PC-9 (cell line): ENCODE data around the gene NOXA1. TPM values are rescaled to one million over a fixed set of nuclear protein-coding genes. Genes with fewer than 3 reads are reported as not detected.

Experiments
- BruUV-seq: library from RNA; stranded (reverse); fragments of 400-500 nt; replicated peaks from 2 replicates; lab custom pipeline; 2021; lab: Mats Ljungman, UMichigan
- CTCF ChIA-PET: fragments of 300-600 bp; sonication (Branson Sonifier 250); formaldehyde crosslinking; loops from one replicate; lab custom pipeline; 2022; ENCODE audit warnings: antibody characterized with exemption; lab: Charles Lee
- POLR2A ChIA-PET: fragments of 300-600 bp; sonication (Branson Sonifier 250); formaldehyde crosslinking; loops from one replicate; lab custom pipeline; 2022; ENCODE audit warnings: antibody characterized with exemption; ENCODE audit not compliant: unreplicated experiment; lab: Charles Lee
- DNase-seq, 2 experiments: peaks; one replicate each; pipeline versions ENCODE4 v3.0.0 to v3.0.0-alpha.2; 2015 to 2022; ENCODE audit warnings: mixed read lengths in 1 of 2
- H2AFZ ChIP-seq: fragments of 200-600 bp; sonication (generic); 2 replicates; pipeline ENCODE4 v1.8.1; 2017; ENCODE audit warnings: antibody characterized with exemption
- H3F3A ChIP-seq: fragments of 200-600 bp; sonication (generic); 2 replicates; pipeline ENCODE4 v1.8.1; 2017; ENCODE audit warnings: antibody characterized with exemption, mild to moderate bottlenecking, low read depth; ENCODE audit not compliant: insufficient read depth
- H3K27ac ChIP-seq: fragments of 200-600 bp; sonication (generic); 2 replicates; pipeline ENCODE4 v1.6.1; 2016; ENCODE audit warnings: mixed run types
- H3K27me3 ChIP-seq: fragments of 200-600 bp; sonication (generic); 2 replicates; pipeline ENCODE4 v1.6.1; 2016; ENCODE audit warnings: low read depth, mixed run types; ENCODE audit not compliant: insufficient read depth
- H3K36me3 ChIP-seq: fragments of 200-600 bp; sonication (generic); 2 replicates; pipeline ENCODE4 v1.6.1; 2016; ENCODE audit warnings: low read depth, mixed run types
- H3K4me1 ChIP-seq: fragments of 200-600 bp; sonication (generic); replicated peaks from 2 replicates; pipeline ENCODE4 v1.6.1; 2016; ENCODE audit warnings: mixed run types; ENCODE audit not compliant: insufficient read depth
- H3K4me2 ChIP-seq: fragments of 200-600 bp; sonication (generic); 2 replicates; pipeline ENCODE4 v1.6.1; 2017; ENCODE audit warnings: mixed run types
- H3K4me3 ChIP-seq: fragments of 200-600 bp; sonication (generic); 2 replicates; pipeline ENCODE4 v1.6.1; 2016; ENCODE audit warnings: mixed run types
- H3K79me2 ChIP-seq: fragments of 200-600 bp; sonication (generic); 2 replicates; pipeline ENCODE4 v1.6.1; 2017; ENCODE audit warnings: low read depth, mixed run types
- H3K9me2 ChIP-seq: fragments of 200-600 bp; sonication (generic); 2 replicates; pipeline ENCODE4 v1.8.1; 2017; ENCODE audit warnings: mild to moderate bottlenecking; ENCODE audit not compliant: insufficient read depth
- H3K9me3 ChIP-seq: fragments of 200-600 bp; sonication (generic); 2 replicates; pipeline ENCODE4 v1.8.1; 2016; ENCODE audit warnings: low read depth; ENCODE audit not compliant: insufficient read depth
- H4K20me1 ChIP-seq: fragments of 200-600 bp; sonication (generic); 2 replicates; pipeline ENCODE4 v1.8.1; 2017; ENCODE audit not compliant: insufficient read depth
- CTCF ChIP-seq: fragments of 200-600 bp; sonication (generic); conservative IDR thresholded peaks from 2 replicates; pipeline ENCODE4 v1.6.1; 2017; ENCODE audit warnings: mixed run types, antibody characterized with exemption, mild to moderate bottlenecking, moderate library complexity
- EZH2 ChIP-seq: fragments of 200-600 bp; sonication (generic); IDR thresholded peaks from 2 replicates; pipeline ENCODE4 v1.8.0; 2017; ENCODE audit warnings: antibody characterized with exemption, low read depth
- intact Hi-C: fragments of 100-400 bp; cut with micrococcal nuclease; formaldehyde crosslinking; loops from one replicate; pipeline ENCODE4 v1.10.0; 2022; ENCODE audit not compliant: unreplicated experiment
- total RNA-seq: library from RNA; stranded (reverse); gene quantifications from 2 replicates; pipeline ENCODE4 v1.2.3, GENCODE V29; 2021

The NOXA1 gene
- total RNA-seq, 1 experiment from 2014 or later, result 10.5 TPM

GRCh38 chr9:137392232-137393007 is 30.8 kb upstream of the NOXA1 start:
- ChIA-PET POLR2A (no interaction called here), CTCF (no interaction called here)
- H4K20me1 ChIP-seq, result no peaks in the 10 kb centered on the region
- TF ChIP-seq EZH2 (no peak), CTCF (no peak)
- no peak overlapping the region for H3K4me3 ChIP-seq
- H3K36me3 ChIP-seq, result no peaks in the 10 kb centered on the region
- no peak overlapping the region for H2AFZ ChIP-seq
- peaks cover 7% of the 10 kb centered on the region; the same call in 1 of the 2 replicates for H3F3A ChIP-seq
- intact Hi-C loops, result no loop called here
- peaks cover 9% of the 10 kb centered on the region for H3K4me1 ChIP-seq
- H3K27me3 ChIP-seq, result no peaks in the 10 kb centered on the region
- H3K27ac ChIP-seq, result no peak overlapping the region
- no peak overlapping the region for H3K4me2 ChIP-seq
- H3K9me3 ChIP-seq, result no peaks in the 10 kb centered on the region
- no peaks in the 10 kb centered on the region for H3K9me2 ChIP-seq
- BruUV-seq, result TSS peak; percentile 30
- no peak for DNase-seq
- no peaks in the 10 kb centered on the region for H3K79me2 ChIP-seq

- Histone ChIP-seq H2AFZ (no peak overlapping the region), H3K4me3 (no peak overlapping the region), H3F3A (peaks cover 7% of the 10 kb centered on the region; the same call in 1 of the 2 replicates), H4K20me1 (no peaks in the 10 kb centered on the region), H3K9me3 (no peaks in the 10 kb centered on the region), H3K36me3 (no peaks in the 10 kb centered on the region), H3K27me3 (no peaks in the 10 kb centered on the region), H3K27ac (no peak overlapping the region), H3K79me2 (no peaks in the 10 kb centered on the region), H3K9me2 (no peaks in the 10 kb centered on the region), H3K4me2 (no peak overlapping the region), H3K4me1 (peaks cover 9% of the 10 kb centered on the region)
- no peak for DNase-seq
- BruUV-seq, result no TSS peak
- TF ChIP-seq EZH2 (no peak), CTCF (no peak)
- intact Hi-C loops, result no loop called here
- CTCF ChIA-PET, result interaction anchor here (0.6 kb wide), 1 partner anchor 91 kb away, joined by 3 read pairs; the partner anchor contains the start of gene NRARP
- POLR2A ChIA-PET, result no interaction called here
These were observed 29.7 kb upstream of the NOXA1 start for GRCh38 chr9:137393176-137394150.

- Histone ChIP-seq H2AFZ (no peak overlapping the region), H3K79me2 (no peaks in the 10 kb centered on the region), H3K4me1 (peaks cover 9% of the 10 kb centered on the region), H3K4me2 (no peak overlapping the region), H3K9me2 (no peaks in the 10 kb centered on the region), H3K9me3 (no peaks in the 10 kb centered on the region), H3F3A (peaks cover 7% of the 10 kb centered on the region; the same call in 1 of the 2 replicates), H3K4me3 (no peak overlapping the region), H3K27ac (no peak overlapping the region), H4K20me1 (no peaks in the 10 kb centered on the region), H3K27me3 (no peaks in the 10 kb centered on the region), H3K36me3 (no peaks in the 10 kb centered on the region)
- ChIA-PET POLR2A (no interaction called here), CTCF (no interaction called here)
- intact Hi-C loops, result no loop called here
- TF ChIP-seq EZH2 (no peak), CTCF (no peak)
- no TSS peak for BruUV-seq
- no peak for DNase-seq
These were observed 28.1 kb upstream of the NOXA1 start for GRCh38 chr9:137394866-137395665.
